RWPE1 (cell line): ENCODE results near the gene RAN.

Source experiments
- CTCF ChIA-PET: fragments of 350-600 bp; sonication (Branson Sonifier 250); formaldehyde crosslinking; extraction: SDS; loops from one replicate; lab custom pipeline; 2021; lab: Yijun Ruan, JAX
- POLR2A ChIA-PET: fragments of 400-600 bp; formaldehyde crosslinking; extraction: SDS; loops from one replicate; lab custom pipeline; 2020; ENCODE audit warnings: antibody characterized with exemption; ENCODE audit not compliant: low non-redundant PET; lab: Yijun Ruan, JAX
- DNase-seq: peaks from one replicate; pipeline ENCODE4 v3.0.0; 2012; ENCODE audit warnings: low spot score
- H3K27ac ChIP-seq: fragments of 450-650 bp; 2 replicates; pipeline ENCODE4 v1.5.1; 2017
- TF ChIP-seq, protein P1 (sequence below): fragments of 450-650 bp; conservative IDR thresholded peaks from 2 replicates; pipeline ENCODE4 v1.5.1; 2017; ENCODE audit warnings: low read depth, mild to moderate bottlenecking

The RAN gene

GRCh38 chr12:130829391-130830245 lies 42.2 kb upstream of the RAN start:
- no peak for DNase-seq
- H3K27ac ChIP-seq = no peak overlapping the region
- CTCF ChIA-PET = interaction anchor here (0.6 kb wide), 1 partner anchor 7 kb away, joined by 3 read pairs; no protein-coding TSS in a partner anchor
- POLR2A ChIA-PET = no interaction called here
- TF ChIP-seq, protein P1, sequence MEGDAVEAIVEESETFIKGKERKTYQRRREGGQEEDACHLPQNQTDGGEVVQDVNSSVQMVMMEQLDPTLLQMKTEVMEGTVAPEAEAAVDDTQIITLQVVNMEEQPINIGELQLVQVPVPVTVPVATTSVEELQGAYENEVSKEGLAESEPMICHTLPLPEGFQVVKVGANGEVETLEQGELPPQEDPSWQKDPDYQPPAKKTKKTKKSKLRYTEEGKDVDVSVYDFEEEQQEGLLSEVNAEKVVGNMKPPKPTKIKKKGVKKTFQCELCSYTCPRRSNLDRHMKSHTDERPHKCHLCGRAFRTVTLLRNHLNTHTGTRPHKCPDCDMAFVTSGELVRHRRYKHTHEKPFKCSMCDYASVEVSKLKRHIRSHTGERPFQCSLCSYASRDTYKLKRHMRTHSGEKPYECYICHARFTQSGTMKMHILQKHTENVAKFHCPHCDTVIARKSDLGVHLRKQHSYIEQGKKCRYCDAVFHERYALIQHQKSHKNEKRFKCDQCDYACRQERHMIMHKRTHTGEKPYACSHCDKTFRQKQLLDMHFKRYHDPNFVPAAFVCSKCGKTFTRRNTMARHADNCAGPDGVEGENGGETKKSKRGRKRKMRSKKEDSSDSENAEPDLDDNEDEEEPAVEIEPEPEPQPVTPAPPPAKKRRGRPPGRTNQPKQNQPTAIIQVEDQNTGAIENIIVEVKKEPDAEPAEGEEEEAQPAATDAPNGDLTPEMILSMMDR = no peak

DNA sequence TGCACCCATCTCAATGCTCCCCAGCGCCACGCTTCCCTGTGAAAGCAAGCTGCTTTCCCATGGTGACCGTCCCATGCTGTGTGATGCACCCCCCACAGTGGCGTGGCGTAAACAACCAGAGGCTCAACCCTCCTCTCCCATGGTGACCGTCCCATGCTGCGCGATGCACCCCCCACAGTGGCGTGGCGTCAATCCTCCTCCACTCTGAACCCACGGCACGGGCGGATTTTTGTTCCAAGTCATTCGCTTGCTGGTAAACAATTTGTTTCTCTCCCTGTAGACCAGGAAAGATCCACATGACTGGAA lies 41.7 kb upstream of the RAN start:
- ChIA-PET CTCF (interaction anchor here (0.6 kb wide), 1 partner anchor 8 kb away, joined by 3 read pairs; no protein-coding TSS in a partner anchor), POLR2A (no interaction called here)
- no peak overlapping the region for H3K27ac ChIP-seq
- TF ChIP-seq, protein P1 = no peak
- no peak for DNase-seq

- H3K27ac ChIP-seq = no peak overlapping the region
- CTCF ChIA-PET = no interaction called here
- TF ChIP-seq, protein P1 = no peak
- DNase-seq = no peak
- POLR2A ChIA-PET = no interaction called here
These were observed 40.6 kb upstream of the RAN start for GRCh38 chr12:130831246-130831645.

DNA sequence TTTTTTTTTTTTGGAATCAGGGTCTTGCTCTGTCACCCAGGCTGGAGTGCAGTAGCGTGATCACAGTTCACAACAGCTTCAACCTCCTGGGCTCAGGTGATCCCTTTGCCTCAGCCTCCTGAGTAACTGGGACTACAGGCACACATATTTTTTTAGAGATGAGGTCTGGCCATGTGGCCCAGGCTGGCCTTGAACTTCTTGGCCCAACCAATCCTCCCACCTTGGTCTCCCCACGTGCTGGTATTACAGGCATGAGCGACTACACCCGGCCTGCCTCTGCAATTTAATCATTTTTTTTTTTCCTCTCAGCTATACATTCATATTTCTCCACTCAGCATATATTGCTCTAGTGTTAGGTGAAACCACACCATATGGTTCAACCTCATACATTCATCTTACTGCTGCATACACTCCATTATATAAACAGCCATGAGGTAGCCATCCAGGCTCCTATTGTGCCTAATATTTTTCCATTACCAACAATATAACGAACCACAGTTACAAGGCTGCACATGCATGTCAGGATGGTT lies 39.9 kb upstream of the RAN start:
- DNase-seq = no peak

GRCh38 chr12:130832561-130833209 lies 39.2 kb upstream of the RAN start:
- CTCF ChIA-PET = interaction anchor here (0.6 to 0.7 kb wide), 3 partner anchors 50 to 73 kb away, joined by 3 to 5 read pairs (median 3); no protein-coding TSS in a partner anchor
- peak overlapping the region; percentile 55 for H3K27ac ChIP-seq
- TF ChIP-seq, protein P1 = no peak
- POLR2A ChIA-PET = no interaction called here
- peak; percentile 18 for DNase-seq

More for the DNA sequence above, 39.9 kb upstream of the RAN start:
- ChIA-PET CTCF (interaction anchor here (0.6 kb wide), 2 partner anchors 65 to 84 kb away, joined by 3 to 4 read pairs; no protein-coding TSS in a partner anchor), POLR2A (no interaction called here)
- TF ChIP-seq, protein P1 = no peak
- no peak overlapping the region; the same call in 1 of the 2 replicates for H3K27ac ChIP-seq

DNA sequence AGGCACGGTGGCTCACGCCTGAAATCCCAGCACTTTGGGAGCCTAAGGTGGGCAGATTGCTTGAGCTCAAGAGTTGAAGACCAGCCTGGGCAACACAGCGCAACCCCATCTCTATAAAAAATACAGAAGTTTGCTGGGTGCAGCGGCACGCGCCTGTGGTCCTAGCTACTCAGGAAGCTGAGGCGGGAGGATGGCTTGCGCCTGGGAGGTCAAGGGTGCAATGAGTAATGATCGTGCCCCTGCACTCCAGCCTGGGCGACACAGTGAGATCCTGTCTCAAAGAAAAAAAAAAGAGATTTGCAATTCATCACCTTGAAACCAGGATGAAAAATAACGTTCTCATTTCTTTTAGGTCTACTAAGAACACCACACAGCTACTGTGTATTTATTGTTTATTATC lies 36.9 kb upstream of the RAN start:
- TF ChIP-seq, protein P1 = no peak
- ChIA-PET POLR2A (no interaction called here), CTCF (no interaction called here)
- DNase-seq = no peak
- no peak overlapping the region for H3K27ac ChIP-seq
